K562 (cell line): ENCODE results near the gene COL5A1. TPM values are rescaled to one million over a fixed set of nuclear protein-coding genes. Genes with fewer than 3 reads are reported as not detected.

Source experiments
- ATAC-seq: fragments of 200-7000 bp; cut with Tn5 transposase; 3 replicates; pipeline ENCODE4 v1.9.1; 2020; ENCODE audit warnings: moderate library complexity
- BruUV-seq: library from RNA; stranded (reverse); fragments of 400-500 nt; replicated peaks from 2 replicates; lab custom pipeline; 2021; lab: Mats Ljungman, UMichigan
- CTCF ChIA-PET: fragments of 300-600 bp; formaldehyde crosslinking; extraction: SDS; loops from one replicate; lab custom pipeline; 2021; ENCODE audit warnings: low intra/inter-chr PET ratio; lab: Yijun Ruan, JAX
- POLR2A ChIA-PET: fragments of 300-600, 350-650 bp; sonication (Branson Sonifier 250); formaldehyde crosslinking; extraction: SDS; loops from one replicate; lab custom pipeline; 2021; ENCODE audit warnings: antibody characterized with exemption, inconsistent platforms; lab: Yijun Ruan, JAX
- DNase-seq, 4 experiments: peaks; one replicate each; pipeline versions ENCODE4 v3.0.0 to v3.0.0-alpha.2; 2011 to 2018; ENCODE audit warnings: low spot score in 3 of 4, mixed read lengths in 3 of 4; ENCODE audit errors: extremely low read depth in 1 of 4
- FAIRE-seq: peaks from 2 replicates; lab custom pipeline; 2011; peaks lifted over from hg19 to GRCh38; lab: Jason Lieb, UNC
- H2AFZ ChIP-seq: 2 replicates; pipeline ENCODE4 v1.6.0; 2011; ENCODE audit warnings: low read depth, low read length, control low read depth, inconsistent platforms
- H3K27ac ChIP-seq: fragments of 200-600 bp; 3 replicates; pipeline ENCODE4 v1.8.0; 2011; ENCODE audit warnings: low read depth, mild to moderate bottlenecking, control low read depth, inconsistent platforms, low read length, moderate library complexity, mixed read lengths; ENCODE audit errors: extremely low read depth
- H3K27me3 ChIP-seq, 2 experiments: fragments of 300-600 bp in 1 of 2; 2 replicates in 1 of 2; 3 replicates in 1 of 2; pipeline versions ENCODE4 v1.6.0 to v1.8.0; 2011; ENCODE audit warnings: inconsistent platforms in 2 of 2, low read length in 2 of 2, mild to moderate bottlenecking in 1 of 2, mixed read lengths in 1 of 2, moderate library complexity in 1 of 2; ENCODE audit not compliant: control insufficient read depth in 2 of 2, insufficient read depth in 2 of 2
- H3K36me3 ChIP-seq: fragments of 300-600 bp; 3 replicates; pipeline ENCODE4 v1.8.0; 2011; ENCODE audit warnings: mild to moderate bottlenecking, low read length, inconsistent platforms; ENCODE audit not compliant: control insufficient read depth, insufficient read depth
- H3K4me1 ChIP-seq, 2 experiments: fragments of 200-600 bp in 1 of 2; replicated peaks in 1 of 2; 2 replicates in 1 of 2; 3 replicates in 1 of 2; pipeline versions ENCODE4 v1.5.1 to v1.8.0; 2011; ENCODE audit warnings: inconsistent platforms in 2 of 2, low read length in 2 of 2, mild to moderate bottlenecking in 1 of 2, mixed read lengths in 1 of 2, moderate library complexity in 1 of 2; ENCODE audit not compliant: control insufficient read depth in 2 of 2, insufficient read depth in 2 of 2
- H3K4me2 ChIP-seq: 2 replicates; pipeline ENCODE4 v1.6.1; 2011; ENCODE audit warnings: low read length, control low read depth, inconsistent platforms, mixed read lengths; ENCODE audit not compliant: insufficient read depth
- H3K4me3 ChIP-seq: fragments of 200-600 bp; sonication (generic), shearing (Covaris generic); 2 replicates; pipeline ENCODE4 v1.5.1; 2016; ENCODE audit warnings: control low read depth, inconsistent platforms
- H3K79me2 ChIP-seq: fragments of 200-600 bp; 3 replicates; pipeline ENCODE4 v1.8.0; 2011; ENCODE audit warnings: low read length, inconsistent platforms; ENCODE audit not compliant: control insufficient read depth, insufficient read depth
- H3K9ac ChIP-seq, 2 experiments: 2 replicates each; pipeline versions ENCODE4 v1.6.0 to v1.6.1; 2011; ENCODE audit warnings: low read depth in 2 of 2, low read length in 2 of 2, control low read depth in 1 of 2, inconsistent platforms in 1 of 2, mild to moderate bottlenecking in 1 of 2, mixed read lengths in 1 of 2; ENCODE audit not compliant: insufficient read depth in 1 of 2
- H3K9me1 ChIP-seq: one replicate; pipeline ENCODE4 v1.6.0; 2011; ENCODE audit warnings: inconsistent platforms, mild to moderate bottlenecking, low read length, moderate library complexity; ENCODE audit not compliant: control insufficient read depth, insufficient read depth
- H3K9me3 ChIP-seq: replicated peaks from 2 replicates; pipeline ENCODE4 v1.5.1; 2011; ENCODE audit warnings: low read depth, low read length, inconsistent platforms; ENCODE audit not compliant: control insufficient read depth, insufficient read depth
- H4K20me1 ChIP-seq: replicated peaks from 2 replicates; pipeline ENCODE4 v1.6.1; 2011; ENCODE audit warnings: low read length, inconsistent platforms, mixed read lengths; ENCODE audit not compliant: control insufficient read depth, insufficient read depth
- ARID3A ChIP-seq: IDR thresholded peaks from 2 replicates; pipeline ENCODE4 v1.6.1; 2012; ENCODE audit warnings: low read depth, low read length, improper control_type of control experiment, borderline replicate concordance
- ASH1L ChIP-seq: fragments of 450-650 bp; IDR thresholded peaks from 2 replicates; pipeline ENCODE4 v1.6.1; 2018; ENCODE audit warnings: borderline replicate concordance, mild to moderate bottlenecking, low read depth; ENCODE audit not compliant: partially characterized antibody
- EHMT2 ChIP-seq: fragments of 450-650 bp; IDR thresholded peaks from 2 replicates; pipeline ENCODE4 v1.6.1; 2018; ENCODE audit warnings: antibody characterized with exemption
- JUN ChIP-seq, 2 experiments: sonication (generic) in 1 of 2; formaldehyde crosslinking in 1 of 2; IDR thresholded peaks; 2 replicates each; pipeline versions ENCODE4 v1.6.1 to v1.8.0; 2012 to 2022; ENCODE audit warnings: borderline replicate concordance in 2 of 2, mild to moderate bottlenecking in 2 of 2, improper control_type of control experiment in 1 of 2, low read depth in 1 of 2, low read length in 1 of 2, missing genetic modification reagents in 1 of 2
- NR2C2 ChIP-seq, 2 experiments: fragments of 200-800 bp in 1 of 2; sonication (Bioruptor generic) in 1 of 2; sonication (generic) in 1 of 2; formaldehyde crosslinking in 1 of 2; IDR thresholded peaks; 2 replicates each; pipeline versions ENCODE4 v1.6.1 to v1.8.0; 2016 to 2022; ENCODE audit warnings: mild to moderate bottlenecking in 1 of 2, missing compliant biosample characterization in 1 of 2, missing genetic modification characterization in 1 of 2, missing genetic modification reagents in 1 of 2
- POLR2A ChIP-seq: fragments of 450-650 bp; conservative IDR thresholded peaks from 2 replicates; pipeline ENCODE4 v1.6.1; 2016
- ZBTB26 ChIP-seq: fragments of 450-650 bp; formaldehyde crosslinking; IDR thresholded peaks from 2 replicates; pipeline ENCODE4 v1.4.0; 2022; ENCODE audit warnings: missing genetic modification characterization
- ZNF507 ChIP-seq: conservative IDR thresholded peaks from 2 replicates; pipeline ENCODE4 v1.6.1; 2017; ENCODE audit warnings: missing genetic modification characterization, missing compliant biosample characterization
- WGBS: fragments of 100-300 bp; shearing (Covaris generic); methylation state at CpG from one replicate; pipeline ENCODE4 v1.1.6; 2016; ENCODE audit warnings: low coverage, mixed read lengths; ENCODE audit not compliant: insufficient coverage; ENCODE audit errors: missing lambda C conversion rate; 5-methylcytosine and 5-hydroxymethylcytosine counted together
- in situ Hi-C: fragments of 300-500 bp; cut with MboI; formaldehyde crosslinking; loops from 4 replicates; pipeline ENCODE4 v1.15.0; 2018; ENCODE audit warnings: inconsistent platforms, mixed read lengths
- intact Hi-C: fragments of 100-400 bp; cut with micrococcal nuclease; formaldehyde crosslinking; loops from 2 replicates; pipeline ENCODE4 v1.14.2; 2022
- polyA plus RNA-seq, 8 experiments: library from polyadenylated mRNA; depleted of rRNA in 4 of 8; stranded (reverse) in 5 of 8; unstranded in 3 of 8; fragments of >200 nt; fragmentation: Nextera tagmentation in 2 of 8; fragmentation: Illumina TruSeq in 1 of 8; extraction: Ambion mirVana in 2 of 8; extraction: Trizol in 1 of 8; gene quantifications; 2 replicates each; pipeline versions ENCODE4 v1.2.1 to v1.2.3, GENCODE V29; 2011 to 2014; ENCODE audit warnings: inconsistent platforms in 1 of 8, missing spikeins in 1 of 8
- total RNA-seq, 7 experiments: library from RNA; depleted of rRNA in 6 of 7; stranded (reverse); fragments of >200 nt in 6 of 7; fragmentation: Illumina TruSeq in 2 of 7; extraction: Trizol in 2 of 7; gene quantifications; 2 replicates each; pipeline versions ENCODE4 v1.2.1 to v1.2.3, GENCODE V29; 2011 to 2021; ENCODE audit warnings: low replicate concordance in 1 of 7
- TF ChIP-seq, protein P1 (sequence below): fragments of 250-450 bp; sonication (Bioruptor Pico); IDR thresholded peaks from 2 replicates; pipeline ENCODE4 v1.8.0; 2022; ENCODE audit warnings: inconsistent platforms
- TF ChIP-seq, protein P2 (sequence below): fragments of 250-450 bp; sonication (Bioruptor Pico); IDR thresholded peaks from 2 replicates; pipeline ENCODE4 v1.8.0; 2022; ENCODE audit warnings: inconsistent platforms, mild to moderate bottlenecking, moderate library complexity, borderline replicate concordance

Gene COL5A1
- total and polyA plus RNA-seq, 9 of the 15 experiments (the other 6 are each of a cell fraction or from before 2014, with no cell fraction given) = under 0.01 to 0.13 (median 0.04) TPM; not detected in 6

DNA sequence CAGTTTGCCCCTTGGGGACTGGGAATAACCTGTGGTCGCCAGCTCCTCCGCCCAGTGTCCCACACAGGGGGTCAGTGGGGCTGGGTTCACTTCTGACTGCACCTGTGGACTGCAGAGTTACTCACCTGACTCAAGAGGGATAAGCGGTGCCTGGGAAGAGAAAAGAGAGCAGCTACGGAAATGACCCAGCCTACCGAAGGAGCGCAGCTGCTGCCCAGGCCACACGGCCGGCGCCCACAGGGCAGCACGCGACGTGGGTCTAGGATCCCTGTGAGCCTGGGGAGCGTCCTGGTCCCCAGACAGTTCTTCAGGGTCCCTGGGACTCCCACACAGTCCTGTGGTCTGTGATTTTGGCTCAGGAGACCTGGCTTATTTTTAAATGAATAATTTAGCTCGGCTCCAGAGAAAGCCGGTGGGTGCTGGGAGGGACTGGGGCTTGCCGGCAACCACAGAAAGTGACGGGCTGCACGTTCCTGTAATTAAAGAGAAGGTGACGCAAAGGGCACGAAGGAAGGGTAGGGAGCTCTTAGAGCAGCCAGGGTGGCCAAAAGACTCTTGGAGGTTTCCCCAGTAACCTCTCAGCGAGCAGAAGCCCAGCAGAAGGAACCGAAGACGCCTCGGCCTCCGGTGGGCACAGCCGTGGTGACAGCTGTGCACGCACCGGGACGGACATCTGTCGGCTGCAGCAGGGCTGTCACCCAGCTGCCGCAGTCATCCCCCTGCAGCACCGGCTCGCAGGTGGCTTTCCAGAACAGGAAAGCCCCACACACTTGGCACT is 141.5 kb downstream of the COL5A1 start:
- Histone ChIP-seq H3K79me2 (no peaks in the 10 kb centered on the region), H3K9ac (no peak overlapping the region), H3K4me3 (no peak overlapping the region), H3K9me3 (no peaks in the 10 kb centered on the region; the same call in 1 of the 2 replicates), H4K20me1 (no peaks in the 10 kb centered on the region; the same call in 1 of the 2 replicates), H3K27ac (no peak overlapping the region), H3K27me3 (peaks cover 13 to 92% of the 10 kb centered on the region in 2 experiments; a peak in 3 of 5 replicates), H3K36me3 (no peaks in the 10 kb centered on the region), H3K4me2 (no peak overlapping the region), H2AFZ (no peak overlapping the region), H3K4me1 (peaks cover 0 to 3% of the 10 kb centered on the region in 2 experiments; a peak in 1 of 5 replicates), H3K9me1 (no peaks in the 10 kb centered on the region)
- ChIA-PET POLR2A (no interaction called here), CTCF (interaction anchor here (0.6 kb wide), 1 partner anchor 90 kb away, joined by 3 read pairs; no protein-coding TSS in a partner anchor)
- WGBS = 1% methylated on average over 32 of the region's 33 CpGs
- FAIRE-seq = no peak
- no peak for TF ChIP-seq JUN (IDR thresholded peaks at IDR 0.05; ENCODE audit: borderline replicate concordance, low read depth, low read length)
- no peak for TF ChIP-seq JUN (CRISPR knock-in tag; IDR thresholded peaks at IDR 0.05; ENCODE audit: borderline replicate concordance)
- TF ChIP-seq ARID3A = no peak
- TF ChIP-seq POLR2A = no peak
- TF ChIP-seq NR2C2 (CRISPR knock-in tag; IDR thresholded peaks at IDR 0.05) = no peak
- no peak for TF ChIP-seq NR2C2 (tag; IDR thresholded peaks at IDR 0.05)
- TF ChIP-seq EHMT2 = no peak
- TF ChIP-seq, protein P1, sequence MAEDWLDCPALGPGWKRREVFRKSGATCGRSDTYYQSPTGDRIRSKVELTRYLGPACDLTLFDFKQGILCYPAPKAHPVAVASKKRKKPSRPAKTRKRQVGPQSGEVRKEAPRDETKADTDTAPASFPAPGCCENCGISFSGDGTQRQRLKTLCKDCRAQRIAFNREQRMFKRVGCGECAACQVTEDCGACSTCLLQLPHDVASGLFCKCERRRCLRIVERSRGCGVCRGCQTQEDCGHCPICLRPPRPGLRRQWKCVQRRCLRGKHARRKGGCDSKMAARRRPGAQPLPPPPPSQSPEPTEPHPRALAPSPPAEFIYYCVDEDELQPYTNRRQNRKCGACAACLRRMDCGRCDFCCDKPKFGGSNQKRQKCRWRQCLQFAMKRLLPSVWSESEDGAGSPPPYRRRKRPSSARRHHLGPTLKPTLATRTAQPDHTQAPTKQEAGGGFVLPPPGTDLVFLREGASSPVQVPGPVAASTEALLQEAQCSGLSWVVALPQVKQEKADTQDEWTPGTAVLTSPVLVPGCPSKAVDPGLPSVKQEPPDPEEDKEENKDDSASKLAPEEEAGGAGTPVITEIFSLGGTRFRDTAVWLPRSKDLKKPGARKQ (CRISPR knock-in tag) = no peak
- no peak for TF ChIP-seq ZBTB26
- no peak for TF ChIP-seq ZNF507
- TF ChIP-seq ASH1L = no peak
- TF ChIP-seq, protein P2, sequence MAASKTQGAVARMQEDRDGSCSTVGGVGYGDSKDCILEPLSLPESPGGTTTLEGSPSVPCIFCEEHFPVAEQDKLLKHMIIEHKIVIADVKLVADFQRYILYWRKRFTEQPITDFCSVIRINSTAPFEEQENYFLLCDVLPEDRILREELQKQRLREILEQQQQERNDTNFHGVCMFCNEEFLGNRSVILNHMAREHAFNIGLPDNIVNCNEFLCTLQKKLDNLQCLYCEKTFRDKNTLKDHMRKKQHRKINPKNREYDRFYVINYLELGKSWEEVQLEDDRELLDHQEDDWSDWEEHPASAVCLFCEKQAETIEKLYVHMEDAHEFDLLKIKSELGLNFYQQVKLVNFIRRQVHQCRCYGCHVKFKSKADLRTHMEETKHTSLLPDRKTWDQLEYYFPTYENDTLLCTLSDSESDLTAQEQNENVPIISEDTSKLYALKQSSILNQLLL (CRISPR knock-in tag) = no peak
- DNase-seq = no peak
- ATAC-seq = no peak
- BruUV-seq = no TSS peak
- intact Hi-C loops = no loop called here
- in situ Hi-C loops = no loop called here
